H1 (cell line): ENCODE data around the gene THAP12. TPM values are rescaled to one million over a fixed set of nuclear protein-coding genes. Genes with fewer than 3 reads are reported as not detected.

Experiments used
- CTCF ChIA-PET: fragments of 300-600 bp; sonication (Branson Sonifier 250); formaldehyde crosslinking; loops from one replicate; lab custom pipeline; 2021; ENCODE audit not compliant: partially characterized antibody; lab: Charles Lee
- POLR2A ChIA-PET: fragments of 300-600 bp; sonication (Branson Sonifier 250); formaldehyde crosslinking; loops from one replicate; lab custom pipeline; 2021; ENCODE audit warnings: inconsistent platforms; ENCODE audit not compliant: partially characterized antibody; lab: Charles Lee
- DNase-seq, 2 experiments: peaks; one replicate each; pipeline versions ENCODE4 v3.0.0 to v3.0.0-alpha.2; 2010 to 2022; ENCODE audit warnings: low spot score in 2 of 2, low read depth in 1 of 2, mixed read lengths in 1 of 2
- FAIRE-seq: peaks from 2 replicates; lab custom pipeline; 2011; peaks lifted over from hg19 to GRCh38; lab: Jason Lieb, UNC
- H2AFZ ChIP-seq: 2 replicates; pipeline ENCODE4 v1.8.1; 2012; ENCODE audit warnings: low read length, inconsistent platforms
- H2AK5ac ChIP-seq: 2 replicates; pipeline ENCODE4 v1.6.1; 2013; ENCODE audit warnings: low read depth, low read length
- H2BK120ac ChIP-seq: replicated peaks from 2 replicates; pipeline ENCODE3; 2013; ENCODE audit warnings: low read depth, low read length, inconsistent platforms
- H2BK12ac ChIP-seq: 2 replicates; pipeline ENCODE4 v1.6.1; 2013; ENCODE audit warnings: low read depth, low read length
- H2BK15ac ChIP-seq: 2 replicates; pipeline ENCODE4 v1.6.1; 2013; ENCODE audit warnings: low read length
- H2BK20ac ChIP-seq: 2 replicates; pipeline ENCODE4 v1.6.1; 2013; ENCODE audit warnings: low read length
- H2BK5ac ChIP-seq: 2 replicates; pipeline ENCODE4 v1.6.1; 2013; ENCODE audit warnings: low read depth, low read length
- H3K14ac ChIP-seq: 2 replicates; pipeline ENCODE4 v1.6.1; 2013; ENCODE audit warnings: inconsistent platforms; ENCODE audit not compliant: insufficient read length
- H3K18ac ChIP-seq: 2 replicates; pipeline ENCODE4 v1.6.1; 2013; ENCODE audit warnings: low read length; ENCODE audit errors: extremely low read depth
- H3K23ac ChIP-seq: 2 replicates; pipeline ENCODE4 v1.6.1; 2013; ENCODE audit warnings: inconsistent platforms; ENCODE audit not compliant: insufficient read length
- H3K23me2 ChIP-seq: 2 replicates; pipeline ENCODE4 v1.6.1; 2013; ENCODE audit warnings: low read depth, low read length
- H3K27ac ChIP-seq: 2 replicates; pipeline ENCODE4 v1.6.1; 2011; ENCODE audit warnings: low read depth, low read length, inconsistent platforms
- H3K27me3 ChIP-seq, 4 experiments: replicated peaks in 1 of 4; 1 replicate in 1 of 4; 2 replicates in 3 of 4; pipeline versions ENCODE4 v1.6.1 to v1.8.1; 2011 to 2013; ENCODE audit warnings: low read length in 3 of 4, mild to moderate bottlenecking in 3 of 4, inconsistent platforms in 2 of 4, mixed read lengths in 2 of 4, moderate library complexity in 1 of 4; ENCODE audit not compliant: control insufficient read depth in 3 of 4, insufficient read depth in 3 of 4; ENCODE audit errors: extremely low read depth in 1 of 4
- H3K36me3 ChIP-seq, 4 experiments: 2 replicates each; pipeline versions ENCODE4 v1.6.1 to v1.8.1; 2011 to 2013; ENCODE audit warnings: mild to moderate bottlenecking in 4 of 4, low read length in 3 of 4, moderate library complexity in 2 of 4, control low read depth in 1 of 4, inconsistent platforms in 1 of 4; ENCODE audit not compliant: insufficient read depth in 4 of 4, control insufficient read depth in 2 of 4
- H3K4ac ChIP-seq: replicated peaks from 2 replicates; pipeline ENCODE3; 2013; ENCODE audit warnings: low read length, low read depth, mixed read lengths, inconsistent platforms; ENCODE audit not compliant: insufficient read length
- H3K4me1 ChIP-seq, 4 experiments: replicated peaks in 1 of 4; 1 replicate in 1 of 4; 2 replicates in 3 of 4; pipeline versions ENCODE4 v1.6.1 to v1.8.1; 2011 to 2013; ENCODE audit warnings: low read length in 3 of 4, inconsistent platforms in 2 of 4, mixed read lengths in 1 of 4; ENCODE audit not compliant: insufficient read depth in 4 of 4, control insufficient read depth in 3 of 4
- H3K4me2 ChIP-seq, 2 experiments: 2 replicates each; pipeline versions ENCODE4 v1.6.1 to v1.8.1; 2011 to 2013; ENCODE audit warnings: low read depth in 2 of 2, low read length in 2 of 2, control low read depth in 1 of 2, inconsistent platforms in 1 of 2, mild to moderate bottlenecking in 1 of 2; ENCODE audit not compliant: insufficient read depth in 1 of 2
- H3K4me3 ChIP-seq, 4 experiments: fragments of 200-600, 300-600 bp in 1 of 4; sonication (generic), shearing (Covaris generic), sonication (Bioruptor Twin) in 1 of 4; 2 replicates each; pipeline versions ENCODE4 v1.5.1 to v1.8.1; 2011 to 2016; ENCODE audit warnings: low read length in 4 of 4, low read depth in 3 of 4, control low read depth in 2 of 4, inconsistent platforms in 2 of 4, mild to moderate bottlenecking in 2 of 4, mixed read lengths in 1 of 4, moderate library complexity in 1 of 4; ENCODE audit not compliant: insufficient read depth in 2 of 4; ENCODE audit errors: extremely low read depth in 1 of 4
- H3K56ac ChIP-seq: replicated peaks from 2 replicates; pipeline ENCODE3; 2013; ENCODE audit warnings: low read depth, mild to moderate bottlenecking, mixed read lengths, low read length, inconsistent platforms; ENCODE audit not compliant: insufficient read length
- H3K79me1 ChIP-seq: 2 replicates; pipeline ENCODE4 v1.6.1; 2013; ENCODE audit warnings: low read depth, low read length, control low read depth
- H3K79me2 ChIP-seq, 2 experiments: 2 replicates each; pipeline versions ENCODE4 v1.6.1 to v1.8.1; 2012 to 2013; ENCODE audit warnings: low read length in 2 of 2, mild to moderate bottlenecking in 2 of 2, inconsistent platforms in 1 of 2; ENCODE audit not compliant: insufficient read depth in 2 of 2, control insufficient read depth in 1 of 2
- H3K9ac ChIP-seq, 4 experiments: replicated peaks in 1 of 4; 1 replicate in 1 of 4; 2 replicates in 3 of 4; pipeline versions ENCODE4 v1.6.1 to v1.8.1; 2011 to 2013; ENCODE audit warnings: low read depth in 3 of 4, low read length in 3 of 4, control low read depth in 2 of 4, mild to moderate bottlenecking in 2 of 4, moderate library complexity in 2 of 4, inconsistent platforms in 1 of 4; ENCODE audit errors: extremely low read depth in 1 of 4
- H3K9me3 ChIP-seq, 2 experiments: 2 replicates each; pipeline versions ENCODE4 v1.6.1 to v1.8.1; 2012 to 2013; ENCODE audit warnings: mild to moderate bottlenecking in 2 of 2, moderate library complexity in 2 of 2, control low read depth in 1 of 2, inconsistent platforms in 1 of 2, low read depth in 1 of 2, low read length in 1 of 2, mixed read lengths in 1 of 2; ENCODE audit not compliant: insufficient read depth in 2 of 2
- H4K20me1 ChIP-seq, 2 experiments: replicated peaks in 1 of 2; 2 replicates each; pipeline versions ENCODE3 to v1.8.1; 2011 to 2013; ENCODE audit warnings: inconsistent platforms in 2 of 2, low read length in 2 of 2, mild to moderate bottlenecking in 1 of 2; ENCODE audit not compliant: insufficient read depth in 2 of 2, control insufficient read depth in 1 of 2
- H4K5ac ChIP-seq: 2 replicates; pipeline ENCODE4 v1.6.1; 2013; ENCODE audit warnings: low read length, low read depth, mixed read lengths, inconsistent platforms; ENCODE audit not compliant: insufficient read length
- H4K8ac ChIP-seq: 2 replicates; pipeline ENCODE4 v1.8.0; 2013; ENCODE audit warnings: mild to moderate bottlenecking, moderate library complexity, low read length, inconsistent platforms; ENCODE audit not compliant: insufficient read depth; ENCODE audit errors: extremely low read depth
- H4K91ac ChIP-seq: replicated peaks from 2 replicates; pipeline ENCODE3; 2013; ENCODE audit warnings: low read length, mixed read lengths, inconsistent platforms; ENCODE audit not compliant: insufficient read length
- CBX8 ChIP-seq: fragments of 300-800, 300-1000 bp; sonication (generic); IDR thresholded peaks from 2 replicates; pipeline ENCODE4 v1.7.1; 2016; ENCODE audit warnings: low read depth, low read length, borderline replicate concordance
- KDM4A ChIP-seq: IDR thresholded peaks from one replicate; pipeline ENCODE4 v1.7.1; 2012; ENCODE audit warnings: low read depth, mild to moderate bottlenecking, moderate library complexity, low read length, inconsistent platforms; ENCODE audit not compliant: severe bottlenecking
- SP2 ChIP-seq: IDR thresholded peaks from 2 replicates; pipeline ENCODE4 v1.6.1; 2012; ENCODE audit warnings: mild to moderate bottlenecking, low read length, inconsistent platforms
- polyA plus RNA-seq, 7 experiments: library from polyadenylated mRNA; depleted of rRNA in 3 of 7; stranded (reverse) in 5 of 7; unstranded in 2 of 7; fragments of >200 nt in 5 of 7; fragments of 200-250 nt in 2 of 7; gene quantifications; 1 replicate in 5 of 7; 2 replicates in 1 of 7; 4 replicates in 1 of 7; pipeline versions ENCODE4 v1.2.1 to v1.2.3, GENCODE V29; 2011 to 2013; ENCODE audit warnings: missing spikeins in 2 of 7, mixed read lengths in 2 of 7
- total RNA-seq: library from RNA; stranded (reverse); fragmentation: NEBNext Ultra II Directional; extraction: Animal tissue kit (Norgen Biotek cat#: 25700); gene quantifications from 2 replicates; pipeline ENCODE4 v1.2.1, GENCODE V29; 2021

THAP12 gene
- total and polyA plus RNA-seq, 2 of the 8 experiments (the other 6 are each of a cell fraction or from before 2014, with no cell fraction given): 12.0 to 39.9 TPM

- no peak overlapping the region for H4K91ac ChIP-seq
- ChIA-PET CTCF (no interaction called here), POLR2A (no interaction called here)
- DNase-seq: no peak
- no peak overlapping the region for H2BK120ac ChIP-seq
- H3K4me1 ChIP-seq: no peaks in the 10 kb centered on the region
- no peak overlapping the region for H3K27ac ChIP-seq
- H2AK5ac ChIP-seq: no peak overlapping the region
- no peak for FAIRE-seq
- no peaks in the 10 kb centered on the region for H3K23me2 ChIP-seq
- H4K20me1 ChIP-seq: no peaks in the 10 kb centered on the region
- no peak overlapping the region for H3K23ac ChIP-seq
- no peak overlapping the region for H2AFZ ChIP-seq
- H3K4ac ChIP-seq: no peak overlapping the region
- no peak overlapping the region for H2BK5ac ChIP-seq
- TF ChIP-seq KDM4A (no peak), CBX8 (no peak), SP2 (no peak)
- H3K4me2 ChIP-seq: no peak overlapping the region
- H4K5ac ChIP-seq: no peak overlapping the region
- peaks cover 25 to 28% of the 10 kb centered on the region in 2 experiments for H3K9me3 ChIP-seq
- H3K79me1 ChIP-seq: no peaks in the 10 kb centered on the region
- H3K27me3 ChIP-seq: no peaks in the 10 kb centered on the region
- H3K36me3 ChIP-seq: no peaks in the 10 kb centered on the region
- H3K4me3 ChIP-seq: no peak overlapping the region
- H4K8ac ChIP-seq: no peak overlapping the region
- H3K79me2 ChIP-seq: no peaks in the 10 kb centered on the region
- no peak overlapping the region for H3K14ac ChIP-seq
- no peak overlapping the region for H2BK20ac ChIP-seq
- no peak overlapping the region for H3K56ac ChIP-seq
- H2BK12ac ChIP-seq: no peak overlapping the region
- no peak overlapping the region for H2BK15ac ChIP-seq
- no peak overlapping the region for H3K9ac ChIP-seq
- no peak overlapping the region for H3K18ac ChIP-seq
Observed at GRCh38 chr11:76335842-76336241, 45.1 kb downstream of the THAP12 start.
